Measurements from ENCODE around the gene CALML6.

Gene CALML6

DNA sequence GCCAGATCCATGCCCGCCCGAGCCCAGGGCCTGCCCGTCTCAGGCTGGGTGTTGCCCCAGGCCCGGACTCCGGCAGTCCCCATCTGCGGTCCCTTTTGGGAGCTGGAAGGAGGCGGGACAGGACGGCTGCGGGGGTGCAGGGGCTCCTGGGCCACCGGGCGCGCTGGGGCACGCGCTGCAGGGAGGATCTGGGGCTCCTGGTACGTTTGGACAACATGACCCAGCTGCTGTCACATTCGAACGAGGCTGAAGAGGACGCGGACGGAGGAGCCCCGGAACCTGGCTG, 6.6 kb upstream of the CALML6 start:
- Histone ChIP-seq H4K20me1 (ENCODE audit: insufficient read depth, low read length) (no peaks in the 10 kb centered on the region), H2AFZ (ENCODE audit: low read length) (no peak overlapping the region), H3K4me3 (ENCODE audit: low read depth, low read length, poor library complexity, severe bottlenecking) (peak overlapping the region; percentile 66), H3K27ac (ENCODE audit: low read depth, low read length, poor library complexity, severe bottlenecking) (peak overlapping the region; percentile 99), H3K27me3 (ENCODE audit: insufficient read depth, low read length) (no peaks in the 10 kb centered on the region), H3K4me1 (ENCODE audit: insufficient read depth, low read length, severe bottlenecking) (peaks cover 35% of the 10 kb centered on the region), H3K4me2 (ENCODE audit: low read length) (peak overlapping the region; percentile 77), H3F3A (ENCODE audit: insufficient read depth, low read length) (0 out of 2 replicates have a peak, but pooled peaks cover 7% of the 10 kb centered on the region), H3K79me2 (ENCODE audit: insufficient read depth, low read length) (no peaks in the 10 kb centered on the region), H3K9ac (ENCODE audit: low read length) (peak overlapping the region; percentile 79), H3K36me3 (ENCODE audit: insufficient read depth, low read length) (no peaks in the 10 kb centered on the region), H3K9me2 (ENCODE audit: low read depth, low read length) (no peaks in the 10 kb centered on the region), H3K9me3 (ENCODE audit: low read length) (no peaks in the 10 kb centered on the region)
- no peak for TF ChIP-seq EZH2 (IDR thresholded peaks at IDR 0.05; ENCODE audit: borderline replicate concordance, low read length)
- no peak for TF ChIP-seq CTCF (IDR thresholded peaks at IDR 0.05; ENCODE audit: low read length)

DNA sequence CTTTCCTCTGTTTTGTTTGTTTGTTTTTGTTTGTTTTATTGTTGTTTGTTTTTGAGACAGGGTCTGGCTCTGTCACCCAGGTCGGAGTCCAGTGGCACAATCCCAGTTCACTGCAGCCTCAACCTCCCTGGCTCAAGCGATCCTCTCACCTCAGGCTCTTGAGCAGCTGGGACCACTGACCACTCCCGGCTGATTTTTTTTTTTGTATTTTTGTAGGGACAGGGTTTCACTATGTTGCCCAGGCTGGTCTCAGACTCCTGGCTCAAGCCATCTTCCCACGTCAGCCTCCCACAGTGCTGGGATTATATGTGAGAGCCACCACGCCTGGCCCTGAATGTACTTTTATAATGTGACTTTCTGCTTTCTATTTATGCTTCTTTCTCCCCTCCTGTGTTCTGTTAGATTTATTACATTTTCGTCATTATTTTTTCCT, 5.0 kb upstream of the CALML6 start:
- H3K27ac ChIP-seq (ENCODE audit: low read depth, low read length, poor library complexity, severe bottlenecking) = no peak overlapping the region

GRCh38 chr1:1910651-1911331, 4.3 kb upstream of the CALML6 start:
- Histone ChIP-seq H3K27me3 (ENCODE audit: insufficient read depth, low read length) (no peaks in the 10 kb centered on the region), H3F3A (ENCODE audit: insufficient read depth, low read length) (0 out of 2 replicates have a peak, but pooled peaks cover 7% of the 10 kb centered on the region), H3K9me3 (ENCODE audit: low read length) (no peaks in the 10 kb centered on the region), H3K4me2 (ENCODE audit: low read length) (no peak overlapping the region), H3K4me3 (ENCODE audit: low read depth, low read length, poor library complexity, severe bottlenecking) (no peak overlapping the region), H3K4me1 (ENCODE audit: insufficient read depth, low read length, severe bottlenecking) (peaks cover 34% of the 10 kb centered on the region), H2AFZ (ENCODE audit: low read length) (no peak overlapping the region), H4K20me1 (ENCODE audit: insufficient read depth, low read length) (no peaks in the 10 kb centered on the region), H3K9me2 (ENCODE audit: low read depth, low read length) (no peaks in the 10 kb centered on the region), H3K9ac (ENCODE audit: low read length) (no peak overlapping the region), H3K36me3 (ENCODE audit: insufficient read depth, low read length) (no peaks in the 10 kb centered on the region), H3K79me2 (ENCODE audit: insufficient read depth, low read length) (no peaks in the 10 kb centered on the region), H3K27ac (ENCODE audit: low read depth, low read length, poor library complexity, severe bottlenecking) (no peak overlapping the region)
- no peak for TF ChIP-seq EZH2 (IDR thresholded peaks at IDR 0.05; ENCODE audit: borderline replicate concordance, low read length)
- no peak for TF ChIP-seq CTCF (IDR thresholded peaks at IDR 0.05; ENCODE audit: low read length)

More for the DNA sequence above, 5.0 kb upstream of the CALML6 start:
- H3K36me3 ChIP-seq (ENCODE audit: insufficient read depth, low read length) = no peaks in the 10 kb centered on the region
- H3K4me3 ChIP-seq (ENCODE audit: low read depth, low read length, poor library complexity, severe bottlenecking) = peak overlapping the region; percentile 62
- no peaks in the 10 kb centered on the region for H3K9me3 ChIP-seq (ENCODE audit: low read length)
- no peaks in the 10 kb centered on the region for H3K9me2 ChIP-seq (ENCODE audit: low read depth, low read length)
- peaks cover 35% of the 10 kb centered on the region for H3K4me1 ChIP-seq (ENCODE audit: insufficient read depth, low read length, severe bottlenecking)
- no peaks in the 10 kb centered on the region for H3K79me2 ChIP-seq (ENCODE audit: insufficient read depth, low read length)
- H3K9ac ChIP-seq (ENCODE audit: low read length) = peak overlapping the region; percentile 62; the same call in 1 of the 2 replicates
- H3K4me2 ChIP-seq (ENCODE audit: low read length) = peak overlapping the region; percentile 63
- no peaks in the 10 kb centered on the region for H3K27me3 ChIP-seq (ENCODE audit: insufficient read depth, low read length)
- no peaks in the 10 kb centered on the region for H4K20me1 ChIP-seq (ENCODE audit: insufficient read depth, low read length)
- no peak for TF ChIP-seq EZH2 (IDR thresholded peaks at IDR 0.05; ENCODE audit: borderline replicate concordance, low read length)
- no peak for TF ChIP-seq CTCF (IDR thresholded peaks at IDR 0.05; ENCODE audit: low read length)
- 0 out of 2 replicates have a peak, but pooled peaks cover 7% of the 10 kb centered on the region for H3F3A ChIP-seq (ENCODE audit: insufficient read depth, low read length)
- H2AFZ ChIP-seq (ENCODE audit: low read length) = no peak overlapping the region

All from OCI-LY1 (cell line).